Measurements from ENCODE around the gene BAHCC1. TPM values are rescaled to one million over a fixed set of nuclear protein-coding genes. Genes with fewer than 3 reads are reported as not detected.

Gene BAHCC1
- total RNA-seq, 1 experiment from 2014 or later, result 29.8 TPM

DNA sequence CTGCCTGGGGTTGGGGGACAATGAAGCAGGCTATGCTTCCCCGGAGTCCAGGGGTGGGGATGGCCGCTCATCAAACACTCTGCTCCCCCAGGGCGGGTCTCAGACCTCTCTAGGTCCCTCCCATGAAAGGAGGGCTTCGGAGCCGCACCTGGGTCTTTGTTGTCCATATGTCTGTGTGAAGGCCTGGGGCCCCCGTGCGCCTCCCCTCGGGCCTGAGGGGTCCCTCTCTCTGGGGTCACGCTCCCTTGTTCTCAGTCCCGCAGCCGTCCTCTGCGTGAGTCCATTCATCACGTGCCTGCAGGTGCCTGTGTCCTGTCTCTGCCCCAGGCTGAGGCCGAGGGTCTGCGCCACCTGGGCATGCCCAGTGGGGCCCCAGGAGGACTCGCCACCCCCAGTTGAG is 15.6 kb downstream of the BAHCC1 start:
- Mint-ChIP-seq H3K27ac (no peak overlapping the region), H3K4me1 (peaks cover 14% of the 10 kb centered on the region), H3K4me3 (no peak overlapping the region), H3K27me3 (ENCODE audit: low read depth) (peaks cover 20% of the 10 kb centered on the region), H3K36me3 (no peaks in the 10 kb centered on the region), H3K9me3 (no peaks in the 10 kb centered on the region)
- no peak for ATAC-seq
- TF ChIP-seq NR3C1 (CRISPR knock-in tag; conservative IDR thresholded peaks at IDR 0.05; ENCODE audit: low read depth) (no peak), ZBTB21 (CRISPR knock-in tag; IDR thresholded peaks at IDR 0.05; ENCODE audit: borderline replicate concordance) (no peak), FOXP1 (CRISPR knock-in tag; IDR thresholded peaks at IDR 0.05; ENCODE audit: borderline replicate concordance) (no peak), ZNF317 (CRISPR knock-in tag; IDR thresholded peaks at IDR 0.05; ENCODE audit: borderline replicate concordance, low read depth) (no peak), ATF3 (CRISPR knock-in tag; conservative IDR thresholded peaks at IDR 0.05) (no peak), HMGA2 (CRISPR knock-in tag; IDR thresholded peaks at IDR 0.05) (no peak), EMX1 (CRISPR knock-in tag; IDR thresholded peaks at IDR 0.05) (no peak), ZNF532 (CRISPR knock-in tag; IDR thresholded peaks at IDR 0.05; ENCODE audit: borderline replicate concordance) (no peak), SMAD3 (CRISPR knock-in tag; IDR thresholded peaks at IDR 0.05; ENCODE audit: borderline replicate concordance) (no peak), ZNF232 (CRISPR knock-in tag; IDR thresholded peaks at IDR 0.05) (no peak)
- TF ChIP-seq, protein P1, sequence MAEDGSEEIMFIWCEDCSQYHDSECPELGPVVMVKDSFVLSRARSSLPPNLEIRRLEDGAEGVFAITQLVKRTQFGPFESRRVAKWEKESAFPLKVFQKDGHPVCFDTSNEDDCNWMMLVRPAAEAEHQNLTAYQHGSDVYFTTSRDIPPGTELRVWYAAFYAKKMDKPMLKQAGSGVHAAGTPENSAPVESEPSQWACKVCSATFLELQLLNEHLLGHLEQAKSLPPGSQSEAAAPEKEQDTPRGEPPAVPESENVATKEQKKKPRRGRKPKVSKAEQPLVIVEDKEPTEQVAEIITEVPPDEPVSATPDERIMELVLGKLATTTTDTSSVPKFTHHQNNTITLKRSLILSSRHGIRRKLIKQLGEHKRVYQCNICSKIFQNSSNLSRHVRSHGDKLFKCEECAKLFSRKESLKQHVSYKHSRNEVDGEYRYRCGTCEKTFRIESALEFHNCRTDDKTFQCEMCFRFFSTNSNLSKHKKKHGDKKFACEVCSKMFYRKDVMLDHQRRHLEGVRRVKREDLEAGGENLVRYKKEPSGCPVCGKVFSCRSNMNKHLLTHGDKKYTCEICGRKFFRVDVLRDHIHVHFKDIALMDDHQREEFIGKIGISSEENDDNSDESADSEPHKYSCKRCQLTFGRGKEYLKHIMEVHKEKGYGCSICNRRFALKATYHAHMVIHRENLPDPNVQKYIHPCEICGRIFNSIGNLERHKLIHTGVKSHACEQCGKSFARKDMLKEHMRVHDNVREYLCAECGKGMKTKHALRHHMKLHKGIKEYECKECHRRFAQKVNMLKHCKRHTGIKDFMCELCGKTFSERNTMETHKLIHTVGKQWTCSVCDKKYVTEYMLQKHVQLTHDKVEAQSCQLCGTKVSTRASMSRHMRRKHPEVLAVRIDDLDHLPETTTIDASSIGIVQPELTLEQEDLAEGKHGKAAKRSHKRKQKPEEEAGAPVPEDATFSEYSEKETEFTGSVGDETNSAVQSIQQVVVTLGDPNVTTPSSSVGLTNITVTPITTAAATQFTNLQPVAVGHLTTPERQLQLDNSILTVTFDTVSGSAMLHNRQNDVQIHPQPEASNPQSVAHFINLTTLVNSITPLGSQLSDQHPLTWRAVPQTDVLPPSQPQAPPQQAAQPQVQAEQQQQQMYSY (CRISPR knock-in tag; IDR thresholded peaks at IDR 0.05), result no peak
- TF ChIP-seq, protein P2, sequence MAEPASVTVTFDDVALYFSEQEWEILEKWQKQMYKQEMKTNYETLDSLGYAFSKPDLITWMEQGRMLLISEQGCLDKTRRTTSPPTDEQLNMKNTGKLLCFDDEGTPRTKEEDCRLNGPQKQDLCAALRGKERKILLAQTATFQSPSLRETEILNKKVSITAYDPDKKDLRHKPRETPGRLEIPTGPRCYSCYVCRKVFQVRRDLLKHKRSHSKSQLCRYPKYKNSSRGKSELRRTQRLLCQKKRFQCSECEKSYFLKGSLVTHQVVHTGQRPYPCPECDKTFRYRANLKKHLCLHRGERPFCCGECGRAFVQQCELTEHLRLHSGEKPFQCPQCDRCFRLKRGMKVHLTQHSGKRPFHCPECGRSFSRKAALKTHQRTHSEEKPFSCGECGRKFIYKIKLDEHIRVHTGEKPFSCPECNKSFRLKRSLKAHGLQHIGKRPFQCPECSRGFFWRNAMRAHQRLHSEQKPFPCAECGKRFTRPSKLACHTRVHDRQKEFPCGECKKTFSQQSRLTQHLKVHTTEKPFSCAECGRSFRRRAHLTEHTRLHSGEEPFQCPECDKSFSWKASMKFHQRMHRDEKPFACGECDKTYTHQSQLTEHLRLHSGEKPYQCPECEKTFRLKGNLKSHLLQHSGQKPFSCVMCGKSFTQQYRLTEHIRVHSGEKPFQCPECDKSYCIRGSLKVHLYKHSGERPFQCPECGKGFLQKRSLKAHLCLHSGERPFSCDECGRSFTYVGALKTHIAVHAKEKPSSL (CRISPR knock-in tag; conservative IDR thresholded peaks at IDR 0.05), result no peak
- TF ChIP-seq, protein P3, sequence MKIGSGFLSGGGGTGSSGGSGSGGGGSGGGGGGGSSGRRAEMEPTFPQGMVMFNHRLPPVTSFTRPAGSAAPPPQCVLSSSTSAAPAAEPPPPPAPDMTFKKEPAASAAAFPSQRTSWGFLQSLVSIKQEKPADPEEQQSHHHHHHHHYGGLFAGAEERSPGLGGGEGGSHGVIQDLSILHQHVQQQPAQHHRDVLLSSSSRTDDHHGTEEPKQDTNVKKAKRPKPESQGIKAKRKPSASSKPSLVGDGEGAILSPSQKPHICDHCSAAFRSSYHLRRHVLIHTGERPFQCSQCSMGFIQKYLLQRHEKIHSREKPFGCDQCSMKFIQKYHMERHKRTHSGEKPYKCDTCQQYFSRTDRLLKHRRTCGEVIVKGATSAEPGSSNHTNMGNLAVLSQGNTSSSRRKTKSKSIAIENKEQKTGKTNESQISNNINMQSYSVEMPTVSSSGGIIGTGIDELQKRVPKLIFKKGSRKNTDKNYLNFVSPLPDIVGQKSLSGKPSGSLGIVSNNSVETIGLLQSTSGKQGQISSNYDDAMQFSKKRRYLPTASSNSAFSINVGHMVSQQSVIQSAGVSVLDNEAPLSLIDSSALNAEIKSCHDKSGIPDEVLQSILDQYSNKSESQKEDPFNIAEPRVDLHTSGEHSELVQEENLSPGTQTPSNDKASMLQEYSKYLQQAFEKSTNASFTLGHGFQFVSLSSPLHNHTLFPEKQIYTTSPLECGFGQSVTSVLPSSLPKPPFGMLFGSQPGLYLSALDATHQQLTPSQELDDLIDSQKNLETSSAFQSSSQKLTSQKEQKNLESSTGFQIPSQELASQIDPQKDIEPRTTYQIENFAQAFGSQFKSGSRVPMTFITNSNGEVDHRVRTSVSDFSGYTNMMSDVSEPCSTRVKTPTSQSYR (CRISPR knock-in tag; IDR thresholded peaks at IDR 0.05), result no peak
- ChIA-PET CTCF (interaction anchor here (1.0 to 1.5 kb wide), 3 partner anchors 10 to 78 kb away, joined by 3 to 6 read pairs (median 3); no protein-coding TSS in a partner anchor), POLR2A (no interaction called here)
- no peak for DNase-seq (ENCODE audit: low spot score)
